Adrenal gland (tissue), 12 donors: ENCODE measurements around the gene CEACAM21. TPM values are rescaled to one million over a fixed set of nuclear protein-coding genes. Genes with fewer than 3 reads are reported as not detected.

Experiments used
- DNase-seq, 7 donors: peaks; one replicate each; pipeline ENCODE4 v3.0.0-alpha.2; 2019 to 2020
- H3K27ac ChIP-seq, 5 donors: fragments of 200-600 bp; sonication (generic) in 4 of 5; 1 replicate in 3 of 5; 2 replicates in 2 of 5; pipeline versions ENCODE4 v1.5.1 to v1.8.0; 2016 to 2020; ENCODE audit warnings: mild to moderate bottlenecking in 1 of 5
- H3K27me3 ChIP-seq: fragments of 200-600 bp; 2 replicates; pipeline ENCODE4 v1.8.0; 2021
- H3K36me3 ChIP-seq, 2 donors: fragments of 200-600 bp; replicated peaks in 1 of 2; 1 replicate in 1 of 2; 2 replicates in 1 of 2; pipeline versions ENCODE4 v1.5.1 to v1.8.0; 2018 to 2022
- H3K4me1 ChIP-seq, 2 donors: fragments of 200-600 bp; replicated peaks in 1 of 2; 1 replicate in 1 of 2; 2 replicates in 1 of 2; pipeline versions ENCODE4 v1.5.1 to v1.8.0; 2018 to 2021
- H3K4me3 ChIP-seq, 4 donors: fragments of 200-600 bp; sonication (generic) in 3 of 4; one replicate each; pipeline ENCODE4 v1.5.1; 2016 to 2018
- H3K9me3 ChIP-seq, 3 donors: fragments of 200-600 bp; sonication (generic) in 1 of 3; replicated peaks in 1 of 3; 1 replicate in 2 of 3; 2 replicates in 1 of 3; pipeline versions ENCODE4 v1.5.1 to v1.8.0; 2016 to 2021
- CTCF ChIP-seq, 6 experiments: fragments of 450-650 bp in 4 of 6; fragments of 200-600 bp in 2 of 6; sonication (generic) in 1 of 6; IDR thresholded peaks; 1 replicate in 5 of 6; 2 replicates in 1 of 6; pipeline versions ENCODE4 v1.5.1 to v1.8.0; 2016 to 2021; ENCODE audit warnings: antibody characterized with exemption in 6 of 6, mild to moderate bottlenecking in 2 of 6, moderate library complexity in 1 of 6
- POLR2A ChIP-seq, 2 donors: fragments of 450-650 bp; IDR thresholded peaks; one replicate each; pipeline ENCODE4 v1.6.1; 2017; ENCODE audit warnings: antibody characterized with exemption in 2 of 2, mild to moderate bottlenecking in 2 of 2, moderate library complexity in 1 of 2
- WGBS, 4 donors: extraction: QIAGEN DNeasy Blood & Tissue Kit in 2 of 4; methylation state at CpG; one replicate each; pipeline versions ENCODE4 v1.1.5 to v1.1.7; 2013 to 2017; 5-methylcytosine and 5-hydroxymethylcytosine counted together
- intact Hi-C, 2 donors: fragments of 100-400 bp; cut with DNase I; formaldehyde crosslinking; loops; one replicate each; pipeline versions ENCODE4 v1.14.1 to v1.15.0; 2022 to 2023
- polyA plus RNA-seq, 3 donors: library from polyadenylated mRNA; stranded (reverse); fragments of 200-250 nt in 2 of 3; fragments of 350-450 nt in 1 of 3; fragmentation: Illumina TruSeq in 1 of 3; extraction: RNeasy Lipid Tissue Mini Kit (QIAGEN cat#74804) in 1 of 3; gene quantifications; one replicate each; pipeline ENCODE4 v1.2.3, GENCODE V29; 2013 to 2014
- total RNA-seq, 9 donors: library from RNA; depleted of rRNA in 4 of 9; stranded (reverse); fragments of >200 nt in 4 of 9; fragments of 120-200 nt in 1 of 9; fragmentation: NEBNext Ultra II Directional in 1 of 9; extraction: Animal tissue kit (Norgen Biotek cat#: 25700) in 1 of 9; gene quantifications; one replicate each; pipeline versions ENCODE4 v1.1.0 to v1.2.4, GENCODE V29; 2013 to 2023
- donor health status: healthy with polysubstance abuse.
- donor health status: Bipolar disorder and iron deficiency.
- donor health status: DM: yes; HTN: yes; CAD: no.
- donor health status: DM: no; HTN: no; CAD: no.
- donor health status: DM: no; HTN: no; CAD: no.
- donor health status: DM: yes; HTN: yes; CAD: no.

The CEACAM21 gene
- total and polyA plus RNA-seq, 12 donors, result 0.50 to 4.7 (median 1.6) TPM; not detected in 1

- no peak for TF ChIP-seq POLR2A (IDR thresholded peaks at IDR 0.05)
- no peak for TF ChIP-seq CTCF (IDR thresholded peaks at IDR 0.05)
- Histone ChIP-seq H3K27ac (peak overlapping the region in 2 of 5 donors; percentile 23 to 51), H3K27me3 (peaks cover 15% of the 10 kb centered on the region), H3K4me1 (no peaks in the 10 kb centered on the region), H3K9me3 (peaks cover 0 to 5% (median 0%) of the 10 kb centered on the region in 3 donors), H3K4me3 (peak overlapping the region in 1 of 4 donors; percentile 3), H3K36me3 (no peaks in the 10 kb centered on the region)
- no peak for DNase-seq
- WGBS, 4 donors, result 56 to 73% (median 62%) methylated on average over 5 of the region's 5 CpGs
- intact Hi-C loops, result no loop called here
Observed at GRCh38 chr19:41549884-41550283, 26.1 kb upstream of the CEACAM21 start.

- H3K27ac ChIP-seq, result no peak overlapping the region
- no peak for TF ChIP-seq CTCF (IDR thresholded peaks at IDR 0.05)
- no peak for TF ChIP-seq POLR2A (IDR thresholded peaks at IDR 0.05)
- H3K27me3 ChIP-seq, result peaks cover 15% of the 10 kb centered on the region
- 70 to 86% (median 79%) methylated on average over 8 to 9 of the region's 9 CpGs for WGBS, 4 donors
- no peak for DNase-seq
- H3K4me3 ChIP-seq, result peak overlapping the region in 1 of 4 donors; percentile 14
- H3K4me1 ChIP-seq, result no peaks in the 10 kb centered on the region
- no peaks in the 10 kb centered on the region for H3K36me3 ChIP-seq
- intact Hi-C loops, result no loop called here
- peaks cover 0 to 5% (median 0%) of the 10 kb centered on the region in 3 donors for H3K9me3 ChIP-seq
Observed at GRCh38 chr19:41551212-41551610, 24.8 kb upstream of the CEACAM21 start.

- H3K27me3 ChIP-seq, result peaks cover 15% of the 10 kb centered on the region
- WGBS, 4 donors, result 51 to 65% (median 56%) methylated on average over 6 of the region's 6 CpGs
- DNase-seq, result no peak
- peaks cover 0 to 5% (median 0%) of the 10 kb centered on the region in 3 donors for H3K9me3 ChIP-seq
- no peak overlapping the region for H3K27ac ChIP-seq
- intact Hi-C loops, result no loop called here
- TF ChIP-seq CTCF (IDR thresholded peaks at IDR 0.05), result no peak
- TF ChIP-seq POLR2A (IDR thresholded peaks at IDR 0.05), result no peak
- peak overlapping the region in 1 of 4 donors; percentile 14 for H3K4me3 ChIP-seq
- H3K4me1 ChIP-seq, result no peaks in the 10 kb centered on the region
- H3K36me3 ChIP-seq, result no peaks in the 10 kb centered on the region
Observed at GRCh38 chr19:41551711-41552110, 24.3 kb upstream of the CEACAM21 start.

GRCh38 chr19:41552558-41552957 is 23.4 kb upstream of the CEACAM21 start:
- Histone ChIP-seq H3K27ac (no peak overlapping the region), H3K4me1 (no peaks in the 10 kb centered on the region), H3K9me3 (peaks cover 0 to 5% (median 0%) of the 10 kb centered on the region in 3 donors), H3K4me3 (no peak overlapping the region), H3K36me3 (no peaks in the 10 kb centered on the region), H3K27me3 (peaks cover 8% of the 10 kb centered on the region)
- TF ChIP-seq POLR2A (IDR thresholded peaks at IDR 0.05) (no peak), CTCF (IDR thresholded peaks at IDR 0.05) (no peak)
- DNase-seq, result no peak
- 56 to 68% (median 61%) methylated on average over 6 of the region's 6 CpGs for WGBS, 4 donors
- intact Hi-C loops, result no loop called here
